GM23248 (cell line): ENCODE results near the gene ZNF213. TPM values are rescaled to one million over a fixed set of nuclear protein-coding genes. Genes with fewer than 3 reads are reported as not detected.
A peak's percentile ranks its signal among the peaks of the same experiment; 100 is the strongest.

Experiments
- DNase-seq: peaks from one replicate; pipeline ENCODE4 v3.0.0-alpha.2; 2015
- H2AFZ ChIP-seq: fragments of 200-600 bp; sonication (generic); 2 replicates; pipeline ENCODE4 v1.6.1; 2016; ENCODE audit warnings: antibody characterized with exemption
- H3F3A ChIP-seq: fragments of 200-600 bp; sonication (generic); 2 replicates; pipeline ENCODE4 v1.6.1; 2016; ENCODE audit warnings: mild to moderate bottlenecking, antibody characterized with exemption, mixed run types; ENCODE audit not compliant: insufficient read depth
- H3K27ac ChIP-seq: fragments of 200-600 bp; sonication (generic); 2 replicates; pipeline ENCODE4 v1.5.1; 2016; ENCODE audit warnings: mild to moderate bottlenecking
- H3K27me3 ChIP-seq: fragments of 200-600 bp; sonication (generic); replicated peaks from 2 replicates; pipeline ENCODE4 v1.6.1; 2016; ENCODE audit warnings: mild to moderate bottlenecking; ENCODE audit not compliant: insufficient read depth
- H3K36me3 ChIP-seq: fragments of 200-600 bp; sonication (generic); 2 replicates; pipeline ENCODE4 v1.6.1; 2016; ENCODE audit warnings: low read depth, mild to moderate bottlenecking
- H3K4me1 ChIP-seq: fragments of 200-600 bp; sonication (generic); 2 replicates; pipeline ENCODE4 v1.6.1; 2016; ENCODE audit warnings: mild to moderate bottlenecking; ENCODE audit not compliant: insufficient read depth
- H3K4me2 ChIP-seq: fragments of 200-600 bp; sonication (generic); one replicate; pipeline ENCODE4 v1.6.1; 2016; ENCODE audit warnings: mild to moderate bottlenecking; ENCODE audit not compliant: unreplicated experiment
- H3K4me3 ChIP-seq: fragments of 200-600 bp; sonication (generic); 2 replicates; pipeline ENCODE4 v1.5.1; 2016; ENCODE audit warnings: mild to moderate bottlenecking
- H3K79me2 ChIP-seq: fragments of 200-600 bp; sonication (generic); 2 replicates; pipeline ENCODE4 v1.6.1; 2016; ENCODE audit warnings: mild to moderate bottlenecking; ENCODE audit not compliant: insufficient read depth
- H3K9ac ChIP-seq: fragments of 200-600 bp; sonication (generic); 2 replicates; pipeline ENCODE4 v1.6.1; 2016; ENCODE audit warnings: mild to moderate bottlenecking
- H3K9me2 ChIP-seq: fragments of 200-600 bp; sonication (generic); 2 replicates; pipeline ENCODE4 v1.6.1; 2016; ENCODE audit warnings: mixed run types, mild to moderate bottlenecking, moderate library complexity; ENCODE audit not compliant: insufficient read depth
- H3K9me3 ChIP-seq: fragments of 200-600 bp; sonication (generic); one replicate; pipeline ENCODE4 v1.6.1; 2017; ENCODE audit warnings: low read depth
- H4K20me1 ChIP-seq: fragments of 200-600 bp; sonication (generic); 2 replicates; pipeline ENCODE4 v1.6.0; 2016; ENCODE audit not compliant: insufficient read depth
- EZH2 ChIP-seq: fragments of 200-600 bp; sonication (generic); IDR thresholded peaks from 2 replicates; pipeline ENCODE4 v1.6.1; 2018; ENCODE audit warnings: antibody characterized with exemption, mild to moderate bottlenecking; ENCODE audit not compliant: insufficient read depth, poor library complexity, severe bottlenecking
- EZH2phosphoT487 ChIP-seq: fragments of 200-600 bp; sonication (generic); IDR thresholded peaks from 2 replicates; pipeline ENCODE4 v1.6.1; 2018; ENCODE audit warnings: antibody characterized with exemption, moderate library complexity, mild to moderate bottlenecking, low read depth; ENCODE audit not compliant: insufficient read depth
- whole genome bisulfite sequencing, 2 experiments: methylation state at CpG; one replicate each; pipeline ENCODE4 v1.1.6; 2015 to 2017; ENCODE audit warnings: low lambda C conversion rate in 2 of 2, low coverage in 1 of 2; ENCODE audit errors: missing lambda C conversion rate in 2 of 2; 5-methylcytosine and 5-hydroxymethylcytosine counted together
- in situ Hi-C: fragments of 300-500 bp; cut with MboI; formaldehyde crosslinking; loops from 2 replicates; pipeline ENCODE4 v1.15.0; 2020
- polyA plus RNA-seq: library from polyadenylated mRNA; unstranded; fragments of >200 nt; fragmentation: Nextera tagmentation; extraction: Ambion mirVana; gene quantifications from 2 replicates; pipeline ENCODE4 v1.2.1, GENCODE V29; 2016
- total RNA-seq: library from RNA; depleted of rRNA; stranded (reverse); fragments of >200 nt; shearing (Covaris generic); gene quantifications from 2 replicates; pipeline ENCODE4 v1.2.3, GENCODE V29; 2014

Gene ZNF213
- total and polyA plus RNA-seq, 2 experiments from 2014 or later = 5.3 to 7.3 TPM

- in situ Hi-C loops = no loop called here
- H3K9me2 ChIP-seq = no peaks in the 10 kb centered on the region
- no peak for TF ChIP-seq EZH2phosphoT487
- TF ChIP-seq EZH2 = no peak
- WGBS, 2 experiments = 5% methylated on average over 35 to 39 of the region's 39 CpGs
- no peaks in the 10 kb centered on the region for H3K4me1 ChIP-seq
- H2AFZ ChIP-seq = peak overlapping the region; percentile 71; the same call in 1 of the 2 replicates
- no peak overlapping the region for H3K27ac ChIP-seq
- H3K79me2 ChIP-seq = no peaks in the 10 kb centered on the region
- DNase-seq = peak; percentile 98
- H3K27me3 ChIP-seq = 0 out of 2 replicates have a peak, but pooled peaks cover 5% of the 10 kb centered on the region
- no peaks in the 10 kb centered on the region for H3F3A ChIP-seq
- H3K4me3 ChIP-seq = peak overlapping the region; percentile 50; the same call in 1 of the 2 replicates
- no peaks in the 10 kb centered on the region for H3K9me3 ChIP-seq
- peak overlapping the region; percentile 60 for H3K4me2 ChIP-seq
- no peak overlapping the region for H3K9ac ChIP-seq
- H3K36me3 ChIP-seq = no peaks in the 10 kb centered on the region
- no peaks in the 10 kb centered on the region for H4K20me1 ChIP-seq
These were observed 34.9 kb upstream of the ZNF213 start for GRCh38 chr16:3099732-3100499.

GRCh38 chr16:3101018-3101840, 33.6 kb upstream of the ZNF213 start:
- peak overlapping the region; percentile 59 for H2AFZ ChIP-seq
- H3K9ac ChIP-seq = no peak overlapping the region
- WGBS, 2 experiments = 51 to 61% methylated on average over 25 to 29 of the region's 29 CpGs
- H3K4me1 ChIP-seq = no peaks in the 10 kb centered on the region
- TF ChIP-seq EZH2phosphoT487 (no peak), EZH2 (no peak)
- H3K9me3 ChIP-seq = no peaks in the 10 kb centered on the region
- in situ Hi-C loops = no loop called here
- H3K79me2 ChIP-seq = no peaks in the 10 kb centered on the region
- no peaks in the 10 kb centered on the region for H4K20me1 ChIP-seq
- no peaks in the 10 kb centered on the region for H3K9me2 ChIP-seq
- no peak overlapping the region; the same call in 1 of the 2 replicates for H3K4me3 ChIP-seq
- H3K4me2 ChIP-seq = peak overlapping the region; percentile 2
- no peaks in the 10 kb centered on the region for H3K36me3 ChIP-seq
- peak; percentile 61 for DNase-seq
- H3K27ac ChIP-seq = no peak overlapping the region
- 0 out of 2 replicates have a peak, but pooled peaks cover 5% of the 10 kb centered on the region for H3K27me3 ChIP-seq
- no peaks in the 10 kb centered on the region for H3F3A ChIP-seq

- H3F3A ChIP-seq = no peaks in the 10 kb centered on the region
- no peaks in the 10 kb centered on the region for H3K36me3 ChIP-seq
- H4K20me1 ChIP-seq = no peaks in the 10 kb centered on the region
- peak overlapping the region; percentile 2 for H3K4me2 ChIP-seq
- H3K4me1 ChIP-seq = peaks cover 2% of the 10 kb centered on the region
- DNase-seq = no peak
- no peaks in the 10 kb centered on the region for H3K79me2 ChIP-seq
- in situ Hi-C loops = no loop called here
- no peak overlapping the region for H3K27ac ChIP-seq
- peak overlapping the region; percentile 59 for H2AFZ ChIP-seq
- H3K4me3 ChIP-seq = no peak overlapping the region
- 0 out of 2 replicates have a peak, but pooled peaks cover 5% of the 10 kb centered on the region for H3K27me3 ChIP-seq
- WGBS, 2 experiments = 47 to 49% methylated on average over 27 of the region's 27 CpGs
- H3K9me2 ChIP-seq = no peaks in the 10 kb centered on the region
- no peak overlapping the region for H3K9ac ChIP-seq
- no peaks in the 10 kb centered on the region for H3K9me3 ChIP-seq
- TF ChIP-seq EZH2phosphoT487 = no peak
These were observed 32.9 kb upstream of the ZNF213 start for GRCh38 chr16:3101841-3102470.

- DNase-seq = peak; percentile 93
- Histone ChIP-seq H3K9me3 (no peaks in the 10 kb centered on the region), H3K36me3 (no peaks in the 10 kb centered on the region), H3K4me2 (peak overlapping the region; percentile 96), H3K9ac (peak overlapping the region; percentile 72), H2AFZ (peak overlapping the region; percentile 94), H3K4me1 (peaks cover 7% of the 10 kb centered on the region), H3K4me3 (peak overlapping the region; percentile 91), H3K27me3 (no peaks in the 10 kb centered on the region), H3K27ac (no peak overlapping the region), H3K79me2 (no peaks in the 10 kb centered on the region), H3K9me2 (no peaks in the 10 kb centered on the region), H4K20me1 (no peaks in the 10 kb centered on the region), H3F3A (no peaks in the 10 kb centered on the region)
- WGBS, 2 experiments = 3 to 5% methylated on average over 53 to 70 of the region's 74 CpGs
- in situ Hi-C loops = no loop called here
- TF ChIP-seq EZH2phosphoT487 = no peak
These were observed 28.5 kb upstream of the ZNF213 start for GRCh38 chr16:3106205-3106928.
